Measurements from ENCODE around the gene SLX9.

The SLX9 gene

GRCh38 chr21:44938772-44939531 is 877 bp upstream of the SLX9 start:
- H3K27me3 ChIP-seq (ENCODE audit: control insufficient read depth, insufficient read depth, low read length): peaks cover 4% of the 10 kb centered on the region
- H3K4me3 ChIP-seq (ENCODE audit: low read length): peak overlapping the region; percentile 77
- peak overlapping the region; percentile 78 for H3K9ac ChIP-seq (ENCODE audit: low read length)
- no peaks in the 10 kb centered on the region for H3K9me3 ChIP-seq (ENCODE audit: control insufficient read depth, low read length)
- peaks cover 10% of the 10 kb centered on the region for H3K4me1 ChIP-seq (ENCODE audit: control insufficient read depth, insufficient read depth, low read length)
- no peaks in the 10 kb centered on the region for H3K36me3 ChIP-seq (ENCODE audit: control insufficient read depth, insufficient read depth, low read length)

- Histone ChIP-seq H3K4me3 (ENCODE audit: low read length) (peak overlapping the region; percentile 77), H3K9me3 (ENCODE audit: control insufficient read depth, low read length) (no peaks in the 10 kb centered on the region), H3K9ac (ENCODE audit: low read length) (peak overlapping the region; percentile 78), H3K4me1 (ENCODE audit: control insufficient read depth, insufficient read depth, low read length) (peaks cover 10% of the 10 kb centered on the region), H3K27me3 (ENCODE audit: control insufficient read depth, insufficient read depth, low read length) (no peaks in the 10 kb centered on the region), H3K36me3 (ENCODE audit: control insufficient read depth, insufficient read depth, low read length) (no peaks in the 10 kb centered on the region)
These were observed 345 bp downstream of the SLX9 start for GRCh38 chr21:44940116-44940631.

- Histone ChIP-seq H3K9me3 (ENCODE audit: control insufficient read depth, low read length) (no peaks in the 10 kb centered on the region), H3K4me1 (ENCODE audit: control insufficient read depth, insufficient read depth, low read length) (peaks cover 10% of the 10 kb centered on the region), H3K27me3 (ENCODE audit: control insufficient read depth, insufficient read depth, low read length) (no peaks in the 10 kb centered on the region), H3K36me3 (ENCODE audit: control insufficient read depth, insufficient read depth, low read length) (no peaks in the 10 kb centered on the region), H3K4me3 (ENCODE audit: low read length) (no peak overlapping the region), H3K9ac (ENCODE audit: low read length) (no peak overlapping the region)
These were observed 1.7 kb downstream of the SLX9 start for GRCh38 chr21:44941567-44941966.

GRCh38 chr21:44942566-44942965 is 2.7 kb downstream of the SLX9 start:
- no peak overlapping the region for H3K4me3 ChIP-seq (ENCODE audit: low read length)
- H3K27me3 ChIP-seq (ENCODE audit: control insufficient read depth, insufficient read depth, low read length): no peaks in the 10 kb centered on the region
- H3K9me3 ChIP-seq (ENCODE audit: control insufficient read depth, low read length): no peaks in the 10 kb centered on the region
- H3K36me3 ChIP-seq (ENCODE audit: control insufficient read depth, insufficient read depth, low read length): no peaks in the 10 kb centered on the region
- peaks cover 10% of the 10 kb centered on the region for H3K4me1 ChIP-seq (ENCODE audit: control insufficient read depth, insufficient read depth, low read length)
- H3K9ac ChIP-seq (ENCODE audit: low read length): no peak overlapping the region

GRCh38 chr21:44943005-44943685 is 3.3 kb downstream of the SLX9 start:
- H3K4me1 ChIP-seq (ENCODE audit: control insufficient read depth, insufficient read depth, low read length): peaks cover 10% of the 10 kb centered on the region
- no peak overlapping the region for H3K9ac ChIP-seq (ENCODE audit: low read length)
- no peaks in the 10 kb centered on the region for H3K9me3 ChIP-seq (ENCODE audit: control insufficient read depth, low read length)
- H3K4me3 ChIP-seq (ENCODE audit: low read length): no peak overlapping the region
- H3K27me3 ChIP-seq (ENCODE audit: control insufficient read depth, insufficient read depth, low read length): no peaks in the 10 kb centered on the region
- H3K36me3 ChIP-seq (ENCODE audit: control insufficient read depth, insufficient read depth, low read length): no peaks in the 10 kb centered on the region

GRCh38 chr21:44943686-44944550 is 4.1 kb downstream of the SLX9 start:
- no peaks in the 10 kb centered on the region for H3K27me3 ChIP-seq (ENCODE audit: control insufficient read depth, insufficient read depth, low read length)
- H3K4me1 ChIP-seq (ENCODE audit: control insufficient read depth, insufficient read depth, low read length): peaks cover 6% of the 10 kb centered on the region
- H3K9ac ChIP-seq (ENCODE audit: low read length): no peak overlapping the region
- H3K36me3 ChIP-seq (ENCODE audit: control insufficient read depth, insufficient read depth, low read length): no peaks in the 10 kb centered on the region
- H3K4me3 ChIP-seq (ENCODE audit: low read length): no peak overlapping the region
- H3K9me3 ChIP-seq (ENCODE audit: control insufficient read depth, low read length): no peaks in the 10 kb centered on the region

DNA sequence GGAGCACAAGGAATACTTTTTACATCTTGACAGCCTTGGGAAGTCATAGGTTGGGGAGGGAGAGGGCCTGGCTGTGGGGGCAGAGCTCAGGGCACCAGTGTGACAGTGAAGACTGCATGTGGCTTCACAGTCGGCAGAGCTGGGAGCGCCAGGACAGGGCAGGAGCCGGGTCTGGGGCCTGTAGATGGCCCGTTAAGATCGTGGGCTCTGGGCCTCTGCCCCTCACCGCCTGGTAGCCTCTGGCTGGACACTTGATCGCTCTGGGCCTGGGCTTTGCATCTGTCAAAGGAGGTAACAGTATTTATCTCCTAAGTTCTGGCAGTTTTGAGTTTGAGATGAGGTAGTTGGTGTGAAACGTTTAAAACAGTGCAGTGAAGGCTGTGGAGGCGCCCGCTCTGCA is 4.8 kb downstream of the SLX9 start:
- Histone ChIP-seq H3K36me3 (ENCODE audit: control insufficient read depth, insufficient read depth, low read length) (no peaks in the 10 kb centered on the region), H3K9me3 (ENCODE audit: control insufficient read depth, low read length) (no peaks in the 10 kb centered on the region), H3K27me3 (ENCODE audit: control insufficient read depth, insufficient read depth, low read length) (no peaks in the 10 kb centered on the region), H3K4me3 (ENCODE audit: low read length) (no peak overlapping the region), H3K4me1 (ENCODE audit: control insufficient read depth, insufficient read depth, low read length) (no peaks in the 10 kb centered on the region), H3K9ac (ENCODE audit: low read length) (no peak overlapping the region)

DNA sequence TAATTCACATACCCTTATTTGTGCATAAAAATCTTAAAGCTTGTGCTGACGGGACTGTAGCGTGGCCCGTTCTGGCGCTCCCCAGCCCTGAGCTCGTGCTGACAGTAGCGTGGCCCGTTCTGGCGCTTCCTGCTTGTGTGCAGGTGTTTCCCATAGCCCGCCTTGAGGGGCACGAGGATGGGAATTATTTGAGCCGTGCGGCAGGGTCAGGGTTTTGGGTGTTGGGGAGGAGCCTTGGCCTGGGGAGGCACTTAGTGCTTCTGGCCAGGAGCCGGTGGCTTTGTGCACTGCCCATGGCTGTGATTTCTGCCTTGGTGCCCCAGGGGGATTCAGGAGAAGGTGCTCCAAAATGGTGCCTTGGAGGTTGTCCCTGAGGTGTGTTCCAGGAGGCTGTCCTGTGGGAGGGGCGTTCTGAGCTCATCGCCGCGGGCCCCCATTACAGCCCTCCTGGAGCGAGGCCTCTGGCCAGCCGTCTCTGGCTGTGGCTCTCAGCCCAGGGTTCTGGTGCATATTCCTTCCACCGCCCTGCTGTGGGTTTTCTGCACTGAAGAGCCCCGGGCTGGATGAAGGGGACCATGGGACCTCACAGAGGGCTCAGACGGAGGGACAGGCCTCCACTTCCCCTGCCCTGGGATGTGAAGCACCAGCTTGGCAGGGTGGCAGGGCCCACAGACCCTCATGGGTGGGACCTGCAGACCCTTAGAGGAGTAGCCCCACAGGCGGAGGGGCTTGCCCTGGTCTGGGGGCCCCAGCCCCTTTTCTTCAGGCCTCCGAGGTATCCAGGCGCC is 6.6 kb downstream of the SLX9 start:
- Histone ChIP-seq H3K4me1 (ENCODE audit: control insufficient read depth, insufficient read depth, low read length) (no peaks in the 10 kb centered on the region), H3K4me3 (ENCODE audit: low read length) (no peak overlapping the region), H3K9ac (ENCODE audit: low read length) (no peak overlapping the region), H3K9me3 (ENCODE audit: control insufficient read depth, low read length) (no peaks in the 10 kb centered on the region), H3K27me3 (ENCODE audit: control insufficient read depth, insufficient read depth, low read length) (no peaks in the 10 kb centered on the region), H3K36me3 (ENCODE audit: control insufficient read depth, insufficient read depth, low read length) (no peaks in the 10 kb centered on the region)

- H3K27me3 ChIP-seq (ENCODE audit: control insufficient read depth, insufficient read depth, low read length): no peaks in the 10 kb centered on the region
- no peaks in the 10 kb centered on the region for H3K4me1 ChIP-seq (ENCODE audit: control insufficient read depth, insufficient read depth, low read length)
- H3K9ac ChIP-seq (ENCODE audit: low read length): no peak overlapping the region
- H3K4me3 ChIP-seq (ENCODE audit: low read length): no peak overlapping the region
- H3K9me3 ChIP-seq (ENCODE audit: control insufficient read depth, low read length): no peaks in the 10 kb centered on the region
- H3K36me3 ChIP-seq (ENCODE audit: control insufficient read depth, insufficient read depth, low read length): no peaks in the 10 kb centered on the region
These were observed 7.5 kb downstream of the SLX9 start for GRCh38 chr21:44947111-44947929.

DNA sequence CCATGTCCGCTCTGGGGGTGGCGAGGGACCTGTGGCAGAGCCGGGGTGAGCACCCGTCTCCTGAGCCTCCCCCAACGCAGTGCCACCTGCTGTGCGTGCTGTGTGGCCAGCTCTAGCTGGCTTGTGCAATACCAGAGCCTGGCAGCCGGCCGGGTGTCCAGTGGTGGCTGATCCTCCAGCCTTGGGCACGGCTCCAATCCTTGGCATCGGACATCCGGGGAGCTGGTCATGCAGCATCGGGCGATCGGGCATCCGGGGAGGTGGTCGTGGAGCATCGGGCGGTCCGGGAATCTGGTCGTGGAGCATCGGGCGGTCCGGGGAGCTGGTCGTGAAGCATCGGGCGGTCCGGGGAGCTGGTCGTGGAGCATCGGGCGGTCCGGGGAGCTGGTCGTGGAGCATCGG is 8.1 kb downstream of the SLX9 start:
- Histone ChIP-seq H3K4me1 (ENCODE audit: control insufficient read depth, insufficient read depth, low read length) (no peaks in the 10 kb centered on the region), H3K9me3 (ENCODE audit: control insufficient read depth, low read length) (no peaks in the 10 kb centered on the region), H3K4me3 (ENCODE audit: low read length) (no peak overlapping the region), H3K36me3 (ENCODE audit: control insufficient read depth, insufficient read depth, low read length) (no peaks in the 10 kb centered on the region), H3K27me3 (ENCODE audit: control insufficient read depth, insufficient read depth, low read length) (no peaks in the 10 kb centered on the region), H3K9ac (ENCODE audit: low read length) (no peak overlapping the region)
